Naive thymus-derived CD4-positive, alpha-beta T cell (primary cell): ENCODE measurements around the gene CEL. TPM values are rescaled to one million over a fixed set of nuclear protein-coding genes. Genes with fewer than 3 reads are reported as not detected.
A peak's percentile ranks its signal among the peaks of the same experiment; 100 is the strongest.
"Not testable (repeated sequence)": the region's sequence is repeated elsewhere in the genome, so short reads cannot be mapped to it uniquely, and the experiment has no call there.

ENCODE experiments used
- ATAC-seq: fragments of 150-1000 bp; cut with Tn5 transposase; 2 replicates; pipeline ENCODE4 v1.10.0; 2021; ENCODE audit warnings: mild to moderate bottlenecking, moderate library complexity
- CTCF ChIA-PET: fragments of 350-600 bp; sonication (Branson Sonifier 250); formaldehyde crosslinking; loops from one replicate; lab custom pipeline; 2021; ENCODE audit warnings: antibody characterized with exemption; lab: Charles Lee
- POLR2A ChIA-PET: fragments of 350-600 bp; sonication (Branson Sonifier 250); formaldehyde crosslinking; loops from one replicate; lab custom pipeline; 2021; ENCODE audit warnings: antibody characterized with exemption, inconsistent platforms; lab: Charles Lee
- DNase-seq, 9 donors: peaks; one replicate each; pipeline versions ENCODE4 v3.0.0 to v3.0.0-alpha.2; 2020 to 2022; ENCODE audit warnings: mixed read lengths in 1 of 9
- H3K27ac ChIP-seq: one replicate; pipeline ENCODE4 v1.7.0; 2013; ENCODE audit warnings: mild to moderate bottlenecking, low read depth, low read length, moderate library complexity
- H3K27me3 ChIP-seq, 2 donors: one replicate each; pipeline ENCODE4 v1.7.0; 2013; ENCODE audit warnings: low read length in 2 of 2, mild to moderate bottlenecking in 2 of 2, moderate library complexity in 2 of 2; ENCODE audit not compliant: control insufficient read depth in 2 of 2, insufficient read depth in 2 of 2
- H3K36me3 ChIP-seq, 3 experiments: 1 replicate in 2 of 3; 2 replicates in 1 of 3; pipeline ENCODE4 v1.7.0; 2013; ENCODE audit warnings: low read length in 3 of 3, mild to moderate bottlenecking in 3 of 3, moderate library complexity in 1 of 3; ENCODE audit not compliant: insufficient read depth in 3 of 3, control insufficient read depth in 2 of 3
- H3K4me1 ChIP-seq, 2 donors: one replicate each; pipeline ENCODE4 v1.7.0; 2013; ENCODE audit warnings: low read length in 2 of 2, mild to moderate bottlenecking in 2 of 2, moderate library complexity in 1 of 2; ENCODE audit not compliant: control insufficient read depth in 2 of 2, insufficient read depth in 2 of 2
- H3K4me3 ChIP-seq: 2 replicates; pipeline ENCODE4 v1.7.0; 2013; ENCODE audit warnings: mild to moderate bottlenecking, low read length
- H3K9me3 ChIP-seq, 3 experiments: 1 replicate in 2 of 3; 2 replicates in 1 of 3; pipeline ENCODE4 v1.7.0; 2013; ENCODE audit warnings: low read length in 3 of 3; ENCODE audit not compliant: control insufficient read depth in 2 of 3
- H3K27ac Mint-ChIP-seq, 9 donors: one replicate each; pipeline ENCODE4 v1.8.0; 2020 to 2022; ENCODE audit warnings: mixed read lengths in 9 of 9, mild to moderate bottlenecking in 8 of 9, moderate library complexity in 5 of 9, inconsistent platforms in 2 of 9
- H3K27me3 Mint-ChIP-seq, 5 donors: one replicate each; pipeline ENCODE4 v1.8.0; 2021 to 2022; ENCODE audit warnings: mixed read lengths in 5 of 5, mild to moderate bottlenecking in 1 of 5
- H3K36me3 Mint-ChIP-seq, 5 donors: one replicate each; pipeline ENCODE4 v1.8.0; 2020 to 2022; ENCODE audit warnings: mixed read lengths in 5 of 5, mild to moderate bottlenecking in 3 of 5, inconsistent platforms in 1 of 5
- H3K4me1 Mint-ChIP-seq, 7 donors: one replicate each; pipeline ENCODE4 v1.8.0; 2020 to 2022; ENCODE audit warnings: mixed read lengths in 7 of 7, mild to moderate bottlenecking in 3 of 7, inconsistent platforms in 1 of 7
- H3K4me3 Mint-ChIP-seq, 10 donors: one replicate each; pipeline ENCODE4 v1.8.0; 2020 to 2022; ENCODE audit warnings: mild to moderate bottlenecking in 10 of 10, mixed read lengths in 10 of 10, moderate library complexity in 6 of 10, inconsistent platforms in 2 of 10
- H3K9me3 Mint-ChIP-seq, 11 donors: one replicate each; pipeline ENCODE4 v1.8.0; 2020 to 2022; ENCODE audit warnings: mixed read lengths in 11 of 11, mild to moderate bottlenecking in 4 of 11, inconsistent platforms in 1 of 11, moderate library complexity in 1 of 11
- intact Hi-C, 2 donors: fragments of 100-400 bp; cut with micrococcal nuclease; formaldehyde crosslinking; loops; one replicate each; pipeline ENCODE4 v1.15.1; 2023
- polyA plus RNA-seq, 2 donors: library from polyadenylated mRNA; unstranded; fragments of 300-500 nt; fragmentation: Illumina TruSeq; gene quantifications; one replicate each; pipeline ENCODE4 v1.2.3, GENCODE V29; 2021
- total RNA-seq, 6 experiments: library from RNA in 5 of 6; stranded (reverse) in 5 of 6; gene quantifications; 1 replicate in 5 of 6; 2 replicates in 1 of 6; pipeline ENCODE4 v1.2.3 and lab custom pipeline; 2021 to 2026

The CEL gene
- total RNA-seq (1 to 10 TPM in 3 of 5 experiments, under 1 TPM in 2; 0.32 to 2.3 (median 2.2) TPM), polyA plus RNA-seq (not detected), total RNA-seq (lab: John Stamatoyannopoulos, UW) (1.5 reads per million, percentile 4 among the genes with 10 or more reads in this experiment)

DNA sequence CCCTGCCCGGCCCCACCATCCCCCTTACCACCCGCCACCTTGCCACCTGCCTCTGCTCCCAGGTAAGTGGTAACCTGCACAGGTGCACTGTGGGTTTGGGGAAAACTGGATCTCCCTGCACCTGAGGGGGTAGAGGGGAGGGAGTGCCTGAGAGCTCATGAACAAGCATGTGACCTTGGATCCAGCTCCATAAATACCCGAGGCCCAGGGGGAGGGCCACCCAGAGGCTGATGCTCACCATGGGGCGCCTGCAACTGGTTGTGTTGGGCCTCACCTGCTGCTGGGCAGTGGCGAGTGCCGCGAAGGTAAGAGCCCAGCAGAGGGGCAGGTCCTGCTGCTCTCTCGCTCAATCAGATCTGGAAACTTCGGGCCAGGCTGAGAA lies at the start of gene CEL:
Gene CEL, plus strand, starts transcription at position 218 of the 382 bp plus-strand sequence. Its CDS starts 22 bp downstream, at position 240.
- H3K4me1 ChIP-seq, result peaks cover 5 to 37% of the 10 kb centered on the region in 2 donors
- H3K27ac ChIP-seq, ATAC-seq, intact Hi-C loops, CTCF ChIA-PET, H3K27me3 Mint-ChIP-seq, H3K36me3 Mint-ChIP-seq, H3K9me3 Mint-ChIP-seq, H3K9me3 ChIP-seq, H3K36me3 ChIP-seq, POLR2A ChIA-PET, DNase-seq, H3K27me3 ChIP-seq, H3K4me3 ChIP-seq: not testable (repeated sequence)
- Mint-ChIP-seq H3K4me3 (peak within 1 kb of the TSS in 3 of 10 donors; percentile 18 to 37 (median 19)), H3K27ac (peak within 1 kb of the TSS in 2 of 9 donors; percentile 13 to 25), H3K4me1 (peaks cover 21 to 54% (median 38%) of the 10 kb centered on the region in 7 donors)

DNA sequence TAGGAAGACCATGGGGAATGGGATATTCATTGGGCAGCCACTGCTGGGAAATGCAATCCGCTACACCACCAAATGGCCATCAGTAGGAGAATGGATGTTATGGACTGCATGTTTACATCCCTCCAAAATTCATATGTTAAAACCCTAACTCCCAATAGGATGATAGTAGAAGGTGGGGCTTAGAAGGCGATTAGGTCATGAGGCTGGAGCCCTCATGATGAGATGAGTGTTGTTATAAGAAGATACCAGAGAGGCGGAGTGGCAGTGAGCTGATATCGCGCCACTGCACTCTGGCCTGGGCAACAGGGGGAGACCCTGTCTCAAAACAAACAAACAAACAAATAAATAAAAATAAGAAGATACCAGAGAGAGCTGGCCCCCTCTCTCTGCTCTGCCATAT lies 47.1 kb upstream of the CEL start:
- ATAC-seq (no peak), DNase-seq (no peak)
- Mint-ChIP-seq H3K4me1 (no peaks in the 10 kb centered on the region), H3K27ac (peak overlapping the region in 1 of 9 donors; percentile 64), H3K27me3 (peaks cover 8 to 34% (median 17%) of the 10 kb centered on the region in 5 donors), H3K9me3 (peaks cover 0 to 36% (median 15%) of the 10 kb centered on the region in 11 donors), H3K4me3 (no peak overlapping the region), H3K36me3 (peaks cover 0 to 6% (median 0%) of the 10 kb centered on the region in 5 donors)
- ChIA-PET CTCF (no interaction called here), POLR2A (no interaction called here)
- intact Hi-C loops, result no loop called here
- no peaks in the 10 kb centered on the region for H3K36me3 ChIP-seq
- no peaks in the 10 kb centered on the region for H3K4me1 ChIP-seq
- H3K27me3 ChIP-seq, result no peaks in the 10 kb centered on the region
- no peak overlapping the region for H3K27ac ChIP-seq
- no peak overlapping the region for H3K4me3 ChIP-seq
- no peaks in the 10 kb centered on the region for H3K9me3 ChIP-seq

DNA sequence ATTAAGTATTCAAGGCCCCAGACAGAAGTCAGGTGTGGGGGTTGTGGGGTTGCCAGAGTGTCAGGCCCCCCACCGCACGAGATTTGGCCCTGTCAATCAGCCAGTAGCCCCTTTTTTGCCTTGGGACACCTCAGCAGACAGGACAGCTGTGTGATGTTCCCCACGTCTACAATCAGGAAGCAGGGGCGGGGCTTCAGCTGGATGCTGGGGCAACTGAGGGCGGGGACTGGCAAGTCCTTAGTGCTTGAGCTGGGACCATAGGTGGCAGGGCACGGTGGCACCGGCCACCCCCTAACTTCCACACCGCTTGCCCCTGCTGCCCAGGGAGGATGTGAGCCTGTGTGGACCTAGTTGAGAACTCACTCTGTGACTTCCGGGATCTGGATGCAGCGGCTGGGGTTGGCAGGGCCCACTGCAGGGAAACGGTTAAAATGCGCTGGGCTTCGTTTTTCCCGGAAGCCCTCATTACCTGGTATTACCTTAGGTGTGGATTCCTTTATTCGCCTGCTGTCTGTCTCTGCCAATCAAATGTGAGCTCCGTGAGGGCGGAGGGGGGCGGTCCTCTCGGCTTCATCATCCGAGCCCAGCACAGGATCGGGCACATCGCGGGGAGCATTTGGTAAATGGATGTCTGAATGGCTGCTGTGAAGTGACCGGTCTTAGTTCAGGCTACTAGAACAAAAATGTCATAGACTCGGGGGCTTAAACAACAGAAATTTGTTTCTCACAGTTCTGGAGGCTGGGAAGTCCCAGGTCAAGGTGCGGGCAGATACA lies 38.5 kb upstream of the CEL start:
- H3K27ac Mint-ChIP-seq, result peak overlapping the region in 1 of 9 donors; percentile 49
- POLR2A ChIA-PET, result no interaction called here

DNA sequence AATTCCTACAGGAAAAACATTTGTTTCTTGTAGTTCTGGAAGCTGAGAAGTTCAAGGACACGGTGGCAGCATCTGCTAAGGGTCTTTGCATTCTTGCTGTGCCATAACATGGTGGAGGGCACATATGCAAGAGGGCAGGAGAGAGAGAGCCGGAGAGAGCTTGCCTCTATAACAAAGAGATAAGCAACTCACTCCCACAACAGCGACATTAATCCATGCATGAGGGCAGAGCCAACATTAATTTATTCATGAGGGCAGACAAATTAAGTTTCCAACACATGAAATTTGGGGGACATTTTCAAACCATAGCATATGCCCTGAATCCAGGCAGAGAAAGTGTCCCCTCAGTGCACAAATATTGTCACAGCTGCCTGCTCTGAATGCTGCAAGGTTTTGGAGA lies 35.4 kb upstream of the CEL start:
- H3K27ac Mint-ChIP-seq, result peak overlapping the region in 2 of 9 donors; percentile 38 to 41
- no peak overlapping the region for H3K4me3 ChIP-seq
- CTCF ChIA-PET, result interaction anchor here (0.6 kb wide), 1 partner anchor 123 kb away, joined by 3 read pairs; no protein-coding TSS in a partner anchor
- no peaks in the 10 kb centered on the region for H3K27me3 ChIP-seq
- POLR2A ChIA-PET, result interaction anchor here (1.0 to 1.2 kb wide), 2 partner anchors 106 to 110 kb away, joined by 3 read pairs; no protein-coding TSS in a partner anchor
- no peaks in the 10 kb centered on the region for H3K9me3 ChIP-seq
- H3K9me3 Mint-ChIP-seq, result no peaks in the 10 kb centered on the region
- peak overlapping the region in 1 of 10 donors; percentile 41 for H3K4me3 Mint-ChIP-seq
- H3K4me1 ChIP-seq, result peaks cover 9 to 10% of the 10 kb centered on the region in 2 donors
- ATAC-seq (no peak), DNase-seq (no peak)
- H3K4me1 Mint-ChIP-seq, result peaks cover 7 to 49% (median 41%) of the 10 kb centered on the region in 7 donors
- intact Hi-C loops, result no loop called here
- peaks cover 0 to 5% (median 0%) of the 10 kb centered on the region in 3 experiments for H3K36me3 ChIP-seq
- H3K27ac ChIP-seq, result no peak overlapping the region
- H3K27me3 Mint-ChIP-seq, result no peaks in the 10 kb centered on the region
- peaks cover 0 to 7% (median 0%) of the 10 kb centered on the region in 5 donors for H3K36me3 Mint-ChIP-seq

More for the DNA sequence above, 38.5 kb upstream of the CEL start:
- H3K4me3 Mint-ChIP-seq, result peak overlapping the region in 1 of 10 donors; percentile 66
- Histone ChIP-seq H3K27ac (no peak overlapping the region), H3K9me3 (no peaks in the 10 kb centered on the region), H3K4me3 (no peak overlapping the region), H3K27me3 (no peaks in the 10 kb centered on the region), H3K4me1 (peaks cover 0 to 8% of the 10 kb centered on the region in 2 donors), H3K36me3 (no peaks in the 10 kb centered on the region)
- CTCF ChIA-PET, result interaction anchor here (0.7 to 2.6 kb wide), 7 partner anchors 10 to 146 kb away, joined by 3 to 14 read pairs (median 4); no protein-coding TSS in a partner anchor
- no peak for ATAC-seq
- H3K36me3 Mint-ChIP-seq, result peaks cover 0 to 5% (median 0%) of the 10 kb centered on the region in 5 donors
- intact Hi-C loops, result loop anchor here in 1 of 2 donors (5.0 kb wide), 1 partner anchor 46 kb away; the partner anchor contains the start of gene GFI1B
- H3K9me3 Mint-ChIP-seq, result no peaks in the 10 kb centered on the region
- H3K27me3 Mint-ChIP-seq, result no peaks in the 10 kb centered on the region
- peaks cover 0 to 27% (median 19%) of the 10 kb centered on the region in 7 donors for H3K4me1 Mint-ChIP-seq
- peak in 5 of 9 donors; percentile 11 to 55 (median 14) for DNase-seq

DNA sequence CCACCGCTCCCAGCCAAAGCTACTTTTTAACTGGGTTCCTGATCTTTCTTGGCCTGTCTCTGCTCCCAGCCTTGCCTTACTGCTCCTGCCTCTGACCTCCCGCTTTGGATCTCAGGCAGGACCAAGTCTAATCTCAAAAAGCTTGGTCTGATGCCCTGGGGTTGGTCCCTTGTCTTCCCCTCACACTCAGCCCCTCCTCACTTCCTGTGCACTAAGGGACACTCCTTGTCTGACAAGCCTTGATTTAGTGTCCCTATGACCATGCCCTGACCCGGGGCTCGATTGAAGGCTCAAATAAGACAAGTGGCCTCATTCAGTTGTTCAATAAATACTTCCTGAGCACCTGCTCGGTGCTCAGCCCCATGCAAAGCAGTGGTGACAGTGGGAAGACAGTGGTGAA lies 34.6 kb upstream of the CEL start:
- POLR2A ChIA-PET, result interaction anchor here (1.0 kb wide), 1 partner anchor 106 kb away, joined by 3 read pairs; no protein-coding TSS in a partner anchor
- H3K9me3 Mint-ChIP-seq, result no peaks in the 10 kb centered on the region

DNA sequence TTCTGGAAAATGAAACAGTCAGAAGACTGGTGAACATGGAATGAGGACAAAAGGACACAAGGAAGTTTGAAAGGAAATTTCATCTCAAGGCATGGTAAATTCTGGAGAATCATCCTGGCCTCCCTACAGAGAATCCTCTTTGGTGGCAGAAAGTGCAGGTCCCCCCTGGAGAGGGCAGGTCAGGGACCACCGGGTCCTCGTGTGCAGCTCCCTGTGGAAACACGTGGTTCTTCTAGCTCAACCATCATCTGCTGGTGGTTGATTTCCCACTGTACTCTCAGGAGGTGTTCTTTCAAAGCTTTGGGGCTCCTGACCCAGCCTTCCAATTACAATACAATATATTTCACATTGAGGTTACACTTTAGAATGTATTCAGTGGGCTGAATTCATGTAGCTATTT lies 33.6 kb upstream of the CEL start:
- Histone ChIP-seq H3K4me1 (peaks cover 13 to 21% of the 10 kb centered on the region in 2 donors), H3K36me3 (peaks cover 0 to 5% (median 0%) of the 10 kb centered on the region in 3 experiments), H3K4me3 (no peak overlapping the region), H3K27ac (no peak overlapping the region), H3K27me3 (no peaks in the 10 kb centered on the region), H3K9me3 (no peaks in the 10 kb centered on the region)
- no peak for DNase-seq
- Mint-ChIP-seq H3K27ac (peak overlapping the region in 5 of 9 donors; percentile 2 to 62 (median 36)), H3K36me3 (peaks cover 0 to 11% (median 0%) of the 10 kb centered on the region in 5 donors), H3K4me3 (peak overlapping the region; percentile 13 to 100 (median 80)), H3K27me3 (no peaks in the 10 kb centered on the region), H3K4me1 (peaks cover 24 to 62% (median 51%) of the 10 kb centered on the region in 7 donors), H3K9me3 (no peaks in the 10 kb centered on the region)
- ChIA-PET POLR2A (interaction anchor here (1.1 kb wide), 1 partner anchor 674 kb away, joined by 3 read pairs; no protein-coding TSS in a partner anchor), CTCF (no interaction called here)
- ATAC-seq, result no peak
- intact Hi-C loops, result no loop called here

More for the DNA sequence above, 34.6 kb upstream of the CEL start:
- peak overlapping the region in 4 of 9 donors; percentile 2 to 92 (median 42) for H3K27ac Mint-ChIP-seq
- intact Hi-C loops, result no loop called here
- H3K4me1 Mint-ChIP-seq, result peaks cover 14 to 56% (median 47%) of the 10 kb centered on the region in 7 donors
- H3K36me3 ChIP-seq, result peaks cover 0 to 5% (median 0%) of the 10 kb centered on the region in 3 experiments
- peak overlapping the region in 2 of 10 donors; percentile 4 to 64 for H3K4me3 Mint-ChIP-seq
- H3K4me3 ChIP-seq, result no peak overlapping the region
- no peaks in the 10 kb centered on the region for H3K9me3 ChIP-seq
- H3K27me3 Mint-ChIP-seq, result no peaks in the 10 kb centered on the region
- peaks cover 0 to 11% (median 0%) of the 10 kb centered on the region in 5 donors for H3K36me3 Mint-ChIP-seq
- H3K27me3 ChIP-seq, result no peaks in the 10 kb centered on the region
- peaks cover 13 to 16% of the 10 kb centered on the region in 2 donors for H3K4me1 ChIP-seq
- DNase-seq, result no peak
- H3K27ac ChIP-seq, result no peak overlapping the region
- no peak for ATAC-seq
- CTCF ChIA-PET, result no interaction called here
